ENCODE measurements around the gene SNTG2. TPM values are rescaled to one million over a fixed set of nuclear protein-coding genes. Genes with fewer than 3 reads are reported as not detected.

The SNTG2 gene
- total RNA-seq, 1 experiment from 2014 or later: not detected

GRCh38 chr2:926259-926793 is 24.3 kb upstream of the SNTG2 start:
- no peak for DNase-seq (ENCODE audit: low spot score)

- no peak for DNase-seq (ENCODE audit: low spot score)
Observed at GRCh38 chr2:926896-927295, 23.8 kb upstream of the SNTG2 start.

GRCh38 chr2:929011-929735 is 21.5 kb upstream of the SNTG2 start:
- DNase-seq (ENCODE audit: low spot score): no peak

- no peak for DNase-seq (ENCODE audit: low spot score)
Observed at GRCh38 chr2:929925-930324, 20.7 kb upstream of the SNTG2 start.

- DNase-seq (ENCODE audit: low spot score): peak; percentile 37
Observed at GRCh38 chr2:930935-931334, 19.7 kb upstream of the SNTG2 start.

GRCh38 chr2:932320-933115 is 18.1 kb upstream of the SNTG2 start:
- no peak for DNase-seq (ENCODE audit: low spot score)

- no peak for DNase-seq (ENCODE audit: low spot score)
Observed at GRCh38 chr2:933734-934295, 16.8 kb upstream of the SNTG2 start.

GRCh38 chr2:937530-937929 is 13.1 kb upstream of the SNTG2 start:
- DNase-seq (ENCODE audit: low spot score): no peak

- no peak for DNase-seq (ENCODE audit: low spot score)
Observed at GRCh38 chr2:938181-939005, 12.3 kb upstream of the SNTG2 start.

GRCh38 chr2:939936-940601 is 10.6 kb upstream of the SNTG2 start:
- DNase-seq (ENCODE audit: low spot score): no peak

GRCh38 chr2:941871-942270 is 8.8 kb upstream of the SNTG2 start:
- no peak for DNase-seq (ENCODE audit: low spot score)

- no peak for DNase-seq (ENCODE audit: low spot score)
Observed at GRCh38 chr2:942775-943460, 7.7 kb upstream of the SNTG2 start.

GRCh38 chr2:943461-943797 is 7.2 kb upstream of the SNTG2 start:
- no peak for DNase-seq (ENCODE audit: low spot score)

GRCh38 chr2:943821-944220 is 6.8 kb upstream of the SNTG2 start:
- DNase-seq (ENCODE audit: low spot score): no peak

GRCh38 chr2:944693-945092 is 6.0 kb upstream of the SNTG2 start:
- no peak for DNase-seq (ENCODE audit: low spot score)

GRCh38 chr2:945104-945503 is 5.5 kb upstream of the SNTG2 start:
- DNase-seq (ENCODE audit: low spot score): no peak

- no peak for DNase-seq (ENCODE audit: low spot score)
Observed at GRCh38 chr2:946073-946948, 4.3 kb upstream of the SNTG2 start.

GRCh38 chr2:949384-950079 is 1.1 kb upstream of the SNTG2 start:
- DNase-seq (ENCODE audit: low spot score): no peak
